ENCODE results near the gene ZFPM1.

DNA sequence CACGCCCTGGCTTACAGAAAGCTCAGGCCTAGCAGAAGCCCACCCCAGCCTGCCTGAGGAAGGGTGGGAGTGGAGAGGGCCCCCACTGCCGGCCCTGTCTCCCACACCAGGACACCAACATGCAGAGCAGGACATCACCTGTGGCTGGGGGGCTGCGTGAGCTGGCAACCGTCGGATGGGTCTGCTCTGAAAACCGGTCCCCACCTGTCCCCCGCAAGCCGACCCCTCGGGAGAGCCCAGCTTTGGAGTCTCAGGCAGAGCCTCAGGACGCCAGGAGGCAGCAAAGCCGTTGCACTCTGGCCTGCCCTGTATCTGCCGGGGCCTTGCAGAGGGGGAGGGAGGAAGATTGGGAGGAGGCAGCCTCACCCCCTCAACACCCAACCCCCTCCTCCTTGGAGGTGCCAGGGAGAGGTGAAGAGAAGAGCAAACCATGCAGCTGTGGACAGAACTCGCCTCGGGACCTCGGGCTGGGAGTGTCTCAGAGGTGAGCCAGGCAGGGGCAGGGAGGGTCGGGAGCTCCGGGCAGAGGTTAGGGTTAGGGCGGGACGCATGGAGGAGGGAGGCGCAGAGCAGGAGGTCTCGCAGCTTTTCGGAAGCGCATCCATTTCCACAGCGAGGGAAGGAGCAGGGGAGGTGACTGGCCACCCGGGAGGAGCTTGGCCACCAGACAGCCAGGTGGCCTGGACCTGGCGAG, 86.7 kb downstream of the ZFPM1 start:
- TF ChIP-seq, protein P1, sequence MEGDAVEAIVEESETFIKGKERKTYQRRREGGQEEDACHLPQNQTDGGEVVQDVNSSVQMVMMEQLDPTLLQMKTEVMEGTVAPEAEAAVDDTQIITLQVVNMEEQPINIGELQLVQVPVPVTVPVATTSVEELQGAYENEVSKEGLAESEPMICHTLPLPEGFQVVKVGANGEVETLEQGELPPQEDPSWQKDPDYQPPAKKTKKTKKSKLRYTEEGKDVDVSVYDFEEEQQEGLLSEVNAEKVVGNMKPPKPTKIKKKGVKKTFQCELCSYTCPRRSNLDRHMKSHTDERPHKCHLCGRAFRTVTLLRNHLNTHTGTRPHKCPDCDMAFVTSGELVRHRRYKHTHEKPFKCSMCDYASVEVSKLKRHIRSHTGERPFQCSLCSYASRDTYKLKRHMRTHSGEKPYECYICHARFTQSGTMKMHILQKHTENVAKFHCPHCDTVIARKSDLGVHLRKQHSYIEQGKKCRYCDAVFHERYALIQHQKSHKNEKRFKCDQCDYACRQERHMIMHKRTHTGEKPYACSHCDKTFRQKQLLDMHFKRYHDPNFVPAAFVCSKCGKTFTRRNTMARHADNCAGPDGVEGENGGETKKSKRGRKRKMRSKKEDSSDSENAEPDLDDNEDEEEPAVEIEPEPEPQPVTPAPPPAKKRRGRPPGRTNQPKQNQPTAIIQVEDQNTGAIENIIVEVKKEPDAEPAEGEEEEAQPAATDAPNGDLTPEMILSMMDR (IDR thresholded peaks at IDR 0.05): no peak
- TF ChIP-seq POLR2AphosphoS5 (IDR thresholded peaks at IDR 0.05; ENCODE audit: low read depth, low read length): no peak

All from Panc1 (cell line).